KMS-11 (cell line): ENCODE measurements around the gene R3HDM1.
A peak's percentile ranks its signal among the peaks of the same experiment; 100 is the strongest.
"Not testable (repeated sequence)": the region's sequence is repeated elsewhere in the genome, so short reads cannot be mapped to it uniquely, and the experiment has no call there.

ENCODE experiments used
- H2AFZ ChIP-seq: fragments of 200-600 bp; sonication (generic); 2 replicates; pipeline ENCODE4 v1.6.1; 2016; ENCODE audit warnings: antibody characterized with exemption, mixed run types, low read depth
- H3K27ac ChIP-seq: fragments of 200-600 bp; sonication (generic); 2 replicates; pipeline ENCODE4 v1.6.1; 2016; ENCODE audit warnings: mild to moderate bottlenecking, mixed run types
- H3K27me3 ChIP-seq: fragments of 200-600 bp; sonication (generic); 2 replicates; pipeline ENCODE4 v1.6.1; 2017; ENCODE audit warnings: mild to moderate bottlenecking, low read depth, mixed run types, moderate library complexity; ENCODE audit not compliant: insufficient read depth
- H3K36me3 ChIP-seq: fragments of 200-600 bp; sonication (generic); 2 replicates; pipeline ENCODE4 v1.6.1; 2017; ENCODE audit warnings: mild to moderate bottlenecking, mixed run types; ENCODE audit not compliant: insufficient read depth
- H3K4me1 ChIP-seq: fragments of 200-600 bp; sonication (generic); 2 replicates; pipeline ENCODE4 v1.6.1; 2016; ENCODE audit warnings: mild to moderate bottlenecking, low read depth, mixed run types; ENCODE audit not compliant: poor library complexity, severe bottlenecking
- H3K4me2 ChIP-seq: fragments of 200-600 bp; sonication (generic); 2 replicates; pipeline ENCODE4 v1.7.0; 2016; ENCODE audit warnings: mild to moderate bottlenecking, mixed run types
- H3K4me3 ChIP-seq: fragments of 200-600 bp; sonication (generic); IDR thresholded peaks from 2 replicates; pipeline ENCODE4 v1.6.1; 2017; ENCODE audit warnings: low read depth, low read length, mixed read lengths; ENCODE audit not compliant: insufficient read depth
- H3K79me2 ChIP-seq: fragments of 200-600 bp; sonication (generic); 2 replicates; pipeline ENCODE4 v1.6.1; 2016; ENCODE audit warnings: low read depth, mixed run types; ENCODE audit not compliant: insufficient read depth
- H3K9ac ChIP-seq: fragments of 200-600 bp; sonication (generic); 2 replicates; pipeline ENCODE4 v1.6.1; 2016; ENCODE audit warnings: mild to moderate bottlenecking, mixed run types
- H4K20me1 ChIP-seq: fragments of 200-600 bp; sonication (generic); 2 replicates; pipeline ENCODE4 v1.6.1; 2016; ENCODE audit warnings: mild to moderate bottlenecking, mixed run types; ENCODE audit not compliant: insufficient read depth
- TF ChIP-seq, protein P1 (sequence below): fragments of 200-600 bp; sonication (generic); conservative IDR thresholded peaks from 2 replicates; pipeline ENCODE4 v1.6.1; 2017; ENCODE audit warnings: low read depth, mild to moderate bottlenecking, antibody characterized with exemption, low read length, moderate library complexity, mixed read lengths

R3HDM1 gene

DNA sequence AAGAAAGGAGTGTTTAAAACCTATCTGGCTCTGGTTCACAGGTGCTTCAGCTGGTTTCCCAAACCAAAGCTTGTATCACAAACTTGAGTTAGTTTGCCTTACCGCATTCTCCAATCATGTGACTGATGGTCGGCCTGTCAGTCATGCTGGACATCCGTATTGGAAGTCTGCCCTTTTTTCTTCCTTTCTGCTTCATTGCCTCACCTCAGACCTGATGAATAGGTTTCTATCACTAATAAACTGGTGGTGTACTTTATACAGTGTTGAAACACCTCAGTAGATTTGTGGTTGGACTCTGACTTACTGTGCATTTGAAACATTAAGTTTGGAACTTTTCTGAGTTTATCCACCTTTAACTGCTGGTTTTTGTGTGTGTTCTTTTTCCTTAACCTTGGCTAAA lies 84.1 kb downstream of the R3HDM1 start:
- Histone ChIP-seq H3K4me2 (peak overlapping the region; percentile 32; the same call in 1 of the 2 replicates), H3K27me3 (no peaks in the 10 kb centered on the region), H3K36me3 (no peaks in the 10 kb centered on the region), H3K4me1 (peaks cover 23% of the 10 kb centered on the region), H3K9ac (no peak overlapping the region), H3K4me3 (no peak overlapping the region), H3K27ac (peak overlapping the region; percentile 44; the same call in 1 of the 2 replicates), H4K20me1 (no peaks in the 10 kb centered on the region), H2AFZ (no peak overlapping the region), H3K79me2 (no peaks in the 10 kb centered on the region)
- TF ChIP-seq, protein P1, sequence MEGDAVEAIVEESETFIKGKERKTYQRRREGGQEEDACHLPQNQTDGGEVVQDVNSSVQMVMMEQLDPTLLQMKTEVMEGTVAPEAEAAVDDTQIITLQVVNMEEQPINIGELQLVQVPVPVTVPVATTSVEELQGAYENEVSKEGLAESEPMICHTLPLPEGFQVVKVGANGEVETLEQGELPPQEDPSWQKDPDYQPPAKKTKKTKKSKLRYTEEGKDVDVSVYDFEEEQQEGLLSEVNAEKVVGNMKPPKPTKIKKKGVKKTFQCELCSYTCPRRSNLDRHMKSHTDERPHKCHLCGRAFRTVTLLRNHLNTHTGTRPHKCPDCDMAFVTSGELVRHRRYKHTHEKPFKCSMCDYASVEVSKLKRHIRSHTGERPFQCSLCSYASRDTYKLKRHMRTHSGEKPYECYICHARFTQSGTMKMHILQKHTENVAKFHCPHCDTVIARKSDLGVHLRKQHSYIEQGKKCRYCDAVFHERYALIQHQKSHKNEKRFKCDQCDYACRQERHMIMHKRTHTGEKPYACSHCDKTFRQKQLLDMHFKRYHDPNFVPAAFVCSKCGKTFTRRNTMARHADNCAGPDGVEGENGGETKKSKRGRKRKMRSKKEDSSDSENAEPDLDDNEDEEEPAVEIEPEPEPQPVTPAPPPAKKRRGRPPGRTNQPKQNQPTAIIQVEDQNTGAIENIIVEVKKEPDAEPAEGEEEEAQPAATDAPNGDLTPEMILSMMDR = no peak

GRCh38 chr2:135617501-135618015 lies 86.3 kb downstream of the R3HDM1 start:
- no peak overlapping the region for H2AFZ ChIP-seq
- H3K36me3 ChIP-seq = no peaks in the 10 kb centered on the region
- H3K79me2 ChIP-seq = no peaks in the 10 kb centered on the region
- H3K27me3 ChIP-seq = no peaks in the 10 kb centered on the region
- H3K4me1 ChIP-seq = peaks cover 23% of the 10 kb centered on the region
- no peak overlapping the region for H3K27ac ChIP-seq
- no peaks in the 10 kb centered on the region for H4K20me1 ChIP-seq
- TF ChIP-seq, protein P1 = no peak
- H3K9ac ChIP-seq = no peak overlapping the region
- H3K4me3 ChIP-seq = no peak overlapping the region
- H3K4me2 ChIP-seq = no peak overlapping the region

DNA sequence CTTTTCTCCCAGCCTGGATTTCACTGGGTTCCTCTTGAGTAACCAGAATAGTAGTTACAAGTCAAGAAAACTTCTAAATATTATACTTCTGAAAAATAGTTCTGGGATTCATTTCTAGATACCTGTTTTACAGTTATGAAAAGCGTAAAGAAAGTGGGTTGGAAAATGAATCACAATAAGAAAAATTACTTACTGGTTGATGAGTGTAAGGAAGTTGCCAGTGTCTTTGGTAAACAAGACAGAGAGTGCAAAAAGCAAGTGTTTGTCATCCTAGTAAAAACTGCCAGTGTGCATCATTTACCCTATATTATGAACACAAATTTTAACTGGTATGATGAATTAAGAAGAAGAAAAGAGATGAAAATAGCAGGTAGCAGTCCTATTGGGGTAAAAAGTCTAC lies 88.9 kb downstream of the R3HDM1 start:
- Histone ChIP-seq H2AFZ (no peak overlapping the region), H3K4me1 (peaks cover 17% of the 10 kb centered on the region), H3K27me3 (no peaks in the 10 kb centered on the region), H3K36me3 (no peaks in the 10 kb centered on the region), H4K20me1 (no peaks in the 10 kb centered on the region), H3K4me2 (no peak overlapping the region), H3K9ac (no peak overlapping the region), H3K27ac (no peak overlapping the region), H3K79me2 (no peaks in the 10 kb centered on the region), H3K4me3 (no peak overlapping the region)
- TF ChIP-seq, protein P1 = no peak

- Histone ChIP-seq H3K9ac (no peak overlapping the region), H4K20me1 (no peaks in the 10 kb centered on the region), H3K27me3 (no peaks in the 10 kb centered on the region), H3K4me2 (no peak overlapping the region), H3K79me2 (no peaks in the 10 kb centered on the region), H3K27ac (no peak overlapping the region), H3K4me1 (no peaks in the 10 kb centered on the region), H3K4me3 (no peak overlapping the region), H3K36me3 (no peaks in the 10 kb centered on the region), H2AFZ (no peak overlapping the region)
- TF ChIP-seq, protein P1 = no peak
Measured at GRCh38 chr2:135629520-135629919, 98.2 kb downstream of the R3HDM1 start.

DNA sequence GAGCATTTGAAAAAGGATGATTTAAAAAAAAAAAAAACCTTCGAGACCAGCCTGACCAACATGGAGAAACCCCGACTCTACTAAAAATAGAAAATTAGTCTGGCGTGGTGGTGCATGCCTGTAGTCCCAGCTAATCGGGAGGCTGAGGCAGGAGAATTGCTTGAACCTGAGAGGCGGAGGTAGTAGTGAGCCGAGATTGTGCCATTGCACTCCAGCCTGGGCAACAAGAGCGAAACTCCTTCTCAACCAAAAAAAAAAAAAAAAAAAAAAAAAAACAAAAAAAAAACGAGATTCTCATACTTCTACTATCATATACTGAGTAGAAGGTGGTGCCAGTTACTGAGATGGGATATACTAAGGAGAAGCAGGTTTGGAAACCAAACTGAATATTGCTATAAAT lies 98.8 kb downstream of the R3HDM1 start:
- H3K4me1 ChIP-seq, H3K4me2 ChIP-seq, H3K27ac ChIP-seq, H2AFZ ChIP-seq, H3K36me3 ChIP-seq, H4K20me1 ChIP-seq, H3K27me3 ChIP-seq, H3K9ac ChIP-seq, H3K4me3 ChIP-seq, H3K79me2 ChIP-seq: not testable (repeated sequence)
